GM12891 (cell line): ENCODE data around the gene SLN.

Experiments used
- POLR2A ChIP-seq: IDR thresholded peaks from 2 replicates; pipeline ENCODE4 v1.6.1; 2011; ENCODE audit warnings: low read depth, low read length, control low read depth
- POLR2AphosphoS5 ChIP-seq: IDR thresholded peaks from 2 replicates; pipeline ENCODE4 v1.6.1; 2011; ENCODE audit warnings: low read depth, low read length, control low read depth
- TAF1 ChIP-seq: IDR thresholded peaks from 2 replicates; pipeline ENCODE4 v1.6.1; 2011; ENCODE audit warnings: low read depth, low read length, control low read depth

DNA sequence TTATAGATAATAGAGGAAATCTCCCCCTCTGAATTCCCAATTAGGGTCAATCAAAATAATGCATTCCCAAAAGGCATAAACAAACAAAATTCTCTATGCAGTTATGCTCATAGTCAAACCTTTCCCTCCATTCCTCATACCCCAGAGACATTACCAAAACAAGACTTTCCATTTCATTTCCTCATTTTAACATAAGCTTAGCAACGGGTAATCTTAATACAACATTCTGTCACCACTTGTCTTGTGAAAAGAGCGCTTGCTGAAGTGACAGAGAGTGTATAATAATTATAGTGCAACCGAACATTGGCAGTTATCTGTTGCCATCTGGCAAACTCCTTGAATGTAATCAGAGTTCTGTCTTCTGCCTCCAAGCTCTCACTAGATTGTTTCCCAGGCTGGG, 1.2 kb upstream of the SLN start:
- TF ChIP-seq POLR2A (no peak), TAF1 (no peak), POLR2AphosphoS5 (no peak)
